ENCODE measurements around the gene FOXN3. TPM values are rescaled to one million over a fixed set of nuclear protein-coding genes. Genes with fewer than 3 reads are reported as not detected.

Gene FOXN3
- total RNA-seq, 1 experiment from 2014 or later, result 125 TPM

- H4K20me1 ChIP-seq (ENCODE audit: control insufficient read depth, insufficient read depth, insufficient read length), result peaks cover under 1% of the 10 kb centered on the region
- no peak overlapping the region for H4K91ac ChIP-seq (ENCODE audit: insufficient read length, low read depth, low read length)
- H2BK120ac ChIP-seq (ENCODE audit: low read depth, low read length, poor library complexity, severe bottlenecking), result no peak overlapping the region
- no peak overlapping the region for H2AFZ ChIP-seq (ENCODE audit: low read length)
- H2BK15ac ChIP-seq (ENCODE audit: low read depth, low read length), result no peak overlapping the region
- H2BK20ac ChIP-seq (ENCODE audit: low read depth, low read length, poor library complexity, severe bottlenecking), result no peak overlapping the region
- Mint-ChIP-seq H3K36me3 (ENCODE audit: insufficient read depth in 1 of 3, low read depth in 3 of 3) (peaks cover 0 to 4% (median 2%) of the 10 kb centered on the region in 3 experiments; a peak in 4 of 7 replicates), H3K27ac (peak overlapping the region in 1 of 3 experiments; percentile 70; a peak in 2 of 7 replicates), H3K27me3 (ENCODE audit: low read depth) (no peaks in the 10 kb centered on the region), H3K4me3 (no peak overlapping the region), H3K9me3 (no peaks in the 10 kb centered on the region; a peak in 1 of 5 replicates), H3K4me1 (peaks cover 50 to 52% of the 10 kb centered on the region in 2 experiments)
- DNase-seq, result no peak
- no peaks in the 10 kb centered on the region for H3K9me3 ChIP-seq (ENCODE audit: control insufficient read depth, low read depth, low read length)
- H3K79me2 ChIP-seq (ENCODE audit: insufficient read depth, low read length), result no peaks in the 10 kb centered on the region
- H3K4me2 ChIP-seq (ENCODE audit: insufficient read depth, insufficient read length, low read length), result no peak overlapping the region
- H3K4me1 ChIP-seq (ENCODE audit: insufficient read depth, low read length), result peaks cover 15% of the 10 kb centered on the region; the same call in 1 of the 2 replicates
- WGBS (ENCODE audit: extremely low coverage, insufficient read length, low lambda C conversion rate), result no CpG with 5 or more reads among the region's 5 CpGs
- H3K9ac ChIP-seq (ENCODE audit: extremely low read depth, insufficient read length, low read length), result no peak overlapping the region
- H3K4ac ChIP-seq (ENCODE audit: low read depth, low read length), result no peak overlapping the region
- H3T11ph ChIP-seq (ENCODE audit: low read length), result no peak overlapping the region
- no peak overlapping the region for H2AK5ac ChIP-seq (ENCODE audit: insufficient read length, low read length)
- no peak overlapping the region for H3K18ac ChIP-seq (ENCODE audit: insufficient read length, low read depth, low read length)
- H3K23ac ChIP-seq (ENCODE audit: insufficient read length, low read depth, low read length), result no peak overlapping the region
- H3K27me3 ChIP-seq (ENCODE audit: insufficient read depth, low read length), result no peaks in the 10 kb centered on the region
- H2BK5ac ChIP-seq (ENCODE audit: insufficient read length, low read length), result no peak overlapping the region
- H3K56ac ChIP-seq (ENCODE audit: insufficient read length, low read depth, low read length), result no peak overlapping the region
- no peaks in the 10 kb centered on the region for H3K23me2 ChIP-seq (ENCODE audit: insufficient read length, low read depth, low read length, poor library complexity, severe bottlenecking)
- no peak overlapping the region for H2BK12ac ChIP-seq (ENCODE audit: insufficient read length, low read depth, low read length)
- H3K27ac ChIP-seq (ENCODE audit: insufficient read length, low read depth, low read length), result no peak overlapping the region
- no peaks in the 10 kb centered on the region for H3K79me1 ChIP-seq (ENCODE audit: insufficient read depth, low read depth, low read length, poor library complexity, severe bottlenecking)
- H3K14ac ChIP-seq (ENCODE audit: insufficient read depth, low read length), result no peak overlapping the region
- H4K5ac ChIP-seq (ENCODE audit: insufficient read length, low read depth, low read length), result no peak overlapping the region
- H4K8ac ChIP-seq (replicated peaks; ENCODE audit: insufficient read length, low read depth, low read length), result no peak overlapping the region
- TF ChIP-seq CTCF (conservative IDR thresholded peaks at IDR 0.05), result no peak
These were observed 40.0 kb upstream of the FOXN3 start for GRCh38 chr14:89457007-89457406.
